WTC11 (cell line): ENCODE data around the gene RIPOR3.

Experiments used
- CTCF ChIP-seq: fragments of 200-600 bp; IDR thresholded peaks from 2 replicates; pipeline ENCODE4 v1.8.0; 2022; ENCODE audit warnings: antibody characterized with exemption
- MAX ChIP-seq: sonication (generic); formaldehyde crosslinking; IDR thresholded peaks from 2 replicates; pipeline ENCODE4 v1.8.0; 2022; ENCODE audit warnings: mild to moderate bottlenecking, missing genetic modification reagents
- SMAD3 ChIP-seq: sonication (generic); formaldehyde crosslinking; IDR thresholded peaks from 2 replicates; pipeline ENCODE4 v1.8.0; 2022; ENCODE audit warnings: missing genetic modification reagents, mild to moderate bottlenecking, borderline replicate concordance
- ZNF138 ChIP-seq: sonication (generic); formaldehyde crosslinking; conservative IDR thresholded peaks from 2 replicates; pipeline ENCODE4 v1.8.1; 2022; ENCODE audit warnings: mild to moderate bottlenecking, moderate library complexity, missing genetic modification reagents

- TF ChIP-seq MAX (CRISPR knock-in tag): no peak
- TF ChIP-seq ZNF138 (CRISPR knock-in tag): no peak
- no peak for TF ChIP-seq CTCF
- no peak for TF ChIP-seq SMAD3
Measured at GRCh38 chr20:50671626-50672025, 19.7 kb downstream of the RIPOR3 start.
